Gastrocnemius medialis (tissue), 4 donors: Measurements from ENCODE around the gene LRRC19. TPM values are rescaled to one million over a fixed set of nuclear protein-coding genes. Genes with fewer than 3 reads are reported as not detected.

Source experiments
- ATAC-seq, 2 donors: fragments of 150-250 bp; one replicate each; pipeline ENCODE4 v1.9.1; 2016
- DNase-seq, 2 donors: peaks; one replicate each; pipeline ENCODE4 v3.0.0-alpha.2; 2019
- H3K27ac ChIP-seq, 4 donors: fragments of 200-600 bp; sonication (generic); 1 replicate in 1 of 4; 2 replicates in 3 of 4; pipeline ENCODE4 v1.5.1; 2016 to 2018; ENCODE audit warnings: mild to moderate bottlenecking in 2 of 4, moderate library complexity in 1 of 4
- H3K27me3 ChIP-seq, 3 donors: fragments of 200-600 bp; sonication (generic) in 2 of 3; 1 replicate in 1 of 3; 2 replicates in 2 of 3; pipeline versions ENCODE4 v1.5.1 to v1.6.0; 2016 to 2019; ENCODE audit warnings: mild to moderate bottlenecking in 1 of 3, moderate library complexity in 1 of 3
- H3K36me3 ChIP-seq, 2 donors: fragments of 200-600 bp; sonication (generic) in 1 of 2; one replicate each; pipeline ENCODE4 v1.5.1; 2017 to 2018
- H3K4me1 ChIP-seq, 2 donors: fragments of 200-600 bp; sonication (generic) in 1 of 2; one replicate each; pipeline ENCODE4 v1.5.1; 2016 to 2017; ENCODE audit warnings: mild to moderate bottlenecking in 2 of 2
- H3K4me3 ChIP-seq, 4 donors: fragments of 200-600 bp; sonication (generic) in 3 of 4; 1 replicate in 1 of 4; 2 replicates in 3 of 4; pipeline ENCODE4 v1.5.1; 2016 to 2019; ENCODE audit warnings: mild to moderate bottlenecking in 2 of 4
- H3K9me3 ChIP-seq, 3 donors: fragments of 200-600 bp; sonication (generic) in 2 of 3; 1 replicate in 1 of 3; 2 replicates in 2 of 3; pipeline ENCODE4 v1.5.1; 2016 to 2019
- POLR2A ChIP-seq, 2 donors: fragments of 450-650 bp; IDR thresholded peaks; one replicate each; pipeline ENCODE4 v1.6.1; 2017; ENCODE audit warnings: antibody characterized with exemption in 2 of 2, mild to moderate bottlenecking in 2 of 2, moderate library complexity in 2 of 2
- in situ Hi-C, 4 donors: fragments of 200-750 bp; cut with MboI; loops; one replicate each; pipeline versions ENCODE4 v1.15.0 to v1.8.0; 2017; ENCODE audit warnings: low sequenced_read_pairs in 4 of 4
- intact Hi-C: fragments of 100-400 bp; cut with DNase I; formaldehyde crosslinking; loops from one replicate; pipeline ENCODE4 v1.15.1; 2023; ENCODE audit warnings: low total_unique reads
- total RNA-seq, 4 donors: library from RNA; depleted of rRNA; stranded (reverse); fragments of >200 nt; gene quantifications; one replicate each; pipeline versions ENCODE4 v1.1.0 to v1.2.3, GENCODE V29; 2016
- TF ChIP-seq, protein P1 (sequence below), 5 experiments: fragments of 450-650 bp in 3 of 5; fragments of 200-600 bp in 2 of 5; sonication (generic) in 2 of 5; IDR thresholded peaks in 4 of 5; conservative IDR thresholded peaks in 1 of 5; 1 replicate in 4 of 5; 2 replicates in 1 of 5; pipeline ENCODE4 v1.5.1; 2016 to 2019; ENCODE audit warnings: antibody characterized with exemption in 5 of 5, mild to moderate bottlenecking in 3 of 5, moderate library complexity in 3 of 5

The LRRC19 gene
- total RNA-seq, 4 donors from 2014 or later = 0.22 TPM; not detected in 3

DNA sequence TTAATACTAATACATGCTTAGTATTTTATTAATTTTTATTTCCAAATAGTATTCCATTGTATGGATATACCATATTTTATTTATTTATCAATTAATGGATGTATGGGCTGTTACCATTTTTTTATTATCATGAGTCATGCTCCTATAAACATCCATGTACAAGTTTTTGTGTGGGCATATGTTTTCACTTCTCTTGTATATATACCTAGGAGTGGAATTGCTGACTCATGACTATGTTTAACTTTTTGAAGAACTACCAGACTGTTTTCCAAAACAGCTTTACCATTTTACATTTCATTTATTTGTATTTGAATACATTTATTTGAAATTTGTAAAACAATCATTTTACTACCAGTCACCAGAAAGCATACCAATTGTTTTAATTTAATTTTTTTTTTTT, 14.1 kb upstream of the LRRC19 start:
- intact Hi-C loops = no loop called here
- Histone ChIP-seq H3K36me3 (peaks cover 0 to 33% of the 10 kb centered on the region in 2 donors), H3K27ac (no peak overlapping the region), H3K4me3 (no peak overlapping the region), H3K9me3 (no peaks in the 10 kb centered on the region), H3K4me1 (no peaks in the 10 kb centered on the region), H3K27me3 (no peaks in the 10 kb centered on the region)
- in situ Hi-C loops = no loop called here
- DNase-seq (no peak), ATAC-seq (no peak)
- TF ChIP-seq, protein P1, sequence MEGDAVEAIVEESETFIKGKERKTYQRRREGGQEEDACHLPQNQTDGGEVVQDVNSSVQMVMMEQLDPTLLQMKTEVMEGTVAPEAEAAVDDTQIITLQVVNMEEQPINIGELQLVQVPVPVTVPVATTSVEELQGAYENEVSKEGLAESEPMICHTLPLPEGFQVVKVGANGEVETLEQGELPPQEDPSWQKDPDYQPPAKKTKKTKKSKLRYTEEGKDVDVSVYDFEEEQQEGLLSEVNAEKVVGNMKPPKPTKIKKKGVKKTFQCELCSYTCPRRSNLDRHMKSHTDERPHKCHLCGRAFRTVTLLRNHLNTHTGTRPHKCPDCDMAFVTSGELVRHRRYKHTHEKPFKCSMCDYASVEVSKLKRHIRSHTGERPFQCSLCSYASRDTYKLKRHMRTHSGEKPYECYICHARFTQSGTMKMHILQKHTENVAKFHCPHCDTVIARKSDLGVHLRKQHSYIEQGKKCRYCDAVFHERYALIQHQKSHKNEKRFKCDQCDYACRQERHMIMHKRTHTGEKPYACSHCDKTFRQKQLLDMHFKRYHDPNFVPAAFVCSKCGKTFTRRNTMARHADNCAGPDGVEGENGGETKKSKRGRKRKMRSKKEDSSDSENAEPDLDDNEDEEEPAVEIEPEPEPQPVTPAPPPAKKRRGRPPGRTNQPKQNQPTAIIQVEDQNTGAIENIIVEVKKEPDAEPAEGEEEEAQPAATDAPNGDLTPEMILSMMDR (IDR thresholded peaks at IDR 0.05 in 4 of 5, conservative IDR thresholded peaks at IDR 0.05 in 1 of 5) = no peak
- no peak for TF ChIP-seq POLR2A (IDR thresholded peaks at IDR 0.05)

DNA sequence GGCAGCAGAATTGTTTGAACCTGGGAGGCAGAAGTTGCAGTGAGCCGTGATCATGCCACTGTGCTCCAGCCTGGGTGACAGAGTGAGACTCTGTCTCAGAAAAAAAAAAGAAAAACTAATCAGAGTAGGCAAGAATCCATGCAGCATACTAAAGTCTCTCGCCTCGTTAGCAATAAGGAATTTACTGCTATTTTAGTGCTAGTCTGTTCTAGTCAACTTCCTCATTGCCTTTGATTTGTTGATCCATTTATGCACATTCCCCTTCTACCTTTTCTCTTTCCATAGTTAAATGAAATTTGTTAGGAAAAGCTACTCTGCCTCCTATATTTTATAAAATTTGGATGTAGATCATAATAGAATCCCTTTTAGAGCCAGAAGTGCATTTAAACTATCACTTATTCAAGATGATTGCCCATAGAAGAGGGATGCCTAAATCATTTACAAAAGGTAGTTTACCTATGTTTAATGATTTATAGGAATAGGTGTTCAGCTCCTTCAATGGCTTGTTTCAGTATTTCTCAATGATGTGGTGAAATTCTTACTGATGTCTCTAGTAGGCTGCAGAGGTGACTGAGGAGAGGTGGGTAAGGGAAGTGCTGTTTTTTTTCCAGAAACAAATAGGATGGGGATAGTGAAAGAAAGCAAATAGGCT, 1.9 kb downstream of the LRRC19 start:
- Histone ChIP-seq H3K4me3 (no peak overlapping the region), H3K36me3 (no peaks in the 10 kb centered on the region), H3K27ac (no peak overlapping the region), H3K9me3 (no peaks in the 10 kb centered on the region), H3K27me3 (no peaks in the 10 kb centered on the region), H3K4me1 (no peaks in the 10 kb centered on the region)
- in situ Hi-C loops (no loop called here), intact Hi-C loops (no loop called here)
- TF ChIP-seq POLR2A (IDR thresholded peaks at IDR 0.05) = no peak
- TF ChIP-seq, protein P1 (IDR thresholded peaks at IDR 0.05 in 4 of 5, conservative IDR thresholded peaks at IDR 0.05 in 1 of 5) = no peak
- ATAC-seq (no peak), DNase-seq (no peak)

DNA sequence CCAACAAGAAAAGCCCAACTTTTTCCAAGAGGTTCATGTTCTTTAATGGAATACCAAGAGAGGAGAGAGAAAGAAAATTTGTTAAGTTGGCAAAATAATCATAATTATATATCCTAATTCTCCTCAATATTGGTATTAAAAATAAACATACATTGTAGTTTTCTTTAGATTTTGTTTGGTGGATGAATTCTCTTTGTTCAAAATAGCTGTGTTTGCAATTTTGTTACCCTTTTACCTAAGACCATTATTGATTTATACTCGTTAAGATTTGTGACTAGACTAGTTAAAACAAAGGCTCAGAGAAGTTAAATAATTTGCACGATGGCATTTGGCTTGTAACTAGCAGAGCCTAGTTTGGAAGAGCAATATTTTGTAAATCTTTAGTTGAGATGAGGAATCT, 9.7 kb downstream of the LRRC19 start:
- H3K4me1 ChIP-seq = no peaks in the 10 kb centered on the region
- intact Hi-C loops = no loop called here
- in situ Hi-C loops = loop anchor here in 1 of 4 donors (25.0 kb wide), 1 partner anchor 259 kb away; no protein-coding TSS in a partner anchor

GRCh38 chr9:26983340-26983739, 22.1 kb downstream of the LRRC19 start:
- ATAC-seq (no peak), DNase-seq (no peak)
- Histone ChIP-seq H3K27ac (no peak overlapping the region), H3K9me3 (no peaks in the 10 kb centered on the region), H3K27me3 (no peaks in the 10 kb centered on the region), H3K36me3 (peaks cover 0 to 25% of the 10 kb centered on the region in 2 donors), H3K4me3 (no peak overlapping the region), H3K4me1 (no peaks in the 10 kb centered on the region)
- TF ChIP-seq POLR2A (IDR thresholded peaks at IDR 0.05) = no peak
- TF ChIP-seq, protein P1 (IDR thresholded peaks at IDR 0.05 in 4 of 5, conservative IDR thresholded peaks at IDR 0.05 in 1 of 5) = no peak
- intact Hi-C loops = no loop called here
- in situ Hi-C loops = loop anchor here in 1 of 4 donors (25.0 kb wide), 1 partner anchor 246 kb away; no protein-coding TSS in a partner anchor

More for the DNA sequence above, 9.7 kb downstream of the LRRC19 start:
- H3K27ac ChIP-seq = no peak overlapping the region
- ATAC-seq (no peak), DNase-seq (no peak)
- TF ChIP-seq, protein P1 (IDR thresholded peaks at IDR 0.05 in 4 of 5, conservative IDR thresholded peaks at IDR 0.05 in 1 of 5) = no peak
- no peak for TF ChIP-seq POLR2A (IDR thresholded peaks at IDR 0.05)
- no peak overlapping the region for H3K4me3 ChIP-seq
- H3K36me3 ChIP-seq = no peaks in the 10 kb centered on the region
- H3K27me3 ChIP-seq = no peaks in the 10 kb centered on the region
- no peaks in the 10 kb centered on the region for H3K9me3 ChIP-seq
